Right lobe of liver (tissue), 4 donors: ENCODE measurements around the gene LRP5.

Experiments
- POLR2A ChIP-seq: fragments of 450-650 bp; IDR thresholded peaks from one replicate; pipeline ENCODE4 v1.6.1; 2017; ENCODE audit warnings: antibody characterized with exemption, mild to moderate bottlenecking
- TF ChIP-seq, protein P1 (sequence below), 4 donors: fragments of 200-600 bp in 3 of 4; fragments of 450-650 bp in 1 of 4; IDR thresholded peaks; one replicate each; pipeline versions ENCODE4 v1.5.1 to v1.8.0; 2016 to 2022; ENCODE audit warnings: antibody characterized with exemption in 4 of 4, mild to moderate bottlenecking in 2 of 4
- donor health status: DM: no; HTN: no; CAD: no.
- donor health status: DM: no; HTN: no; CAD: no.
- donor health status: DM: no; HTN: yes; CAD: no.

DNA sequence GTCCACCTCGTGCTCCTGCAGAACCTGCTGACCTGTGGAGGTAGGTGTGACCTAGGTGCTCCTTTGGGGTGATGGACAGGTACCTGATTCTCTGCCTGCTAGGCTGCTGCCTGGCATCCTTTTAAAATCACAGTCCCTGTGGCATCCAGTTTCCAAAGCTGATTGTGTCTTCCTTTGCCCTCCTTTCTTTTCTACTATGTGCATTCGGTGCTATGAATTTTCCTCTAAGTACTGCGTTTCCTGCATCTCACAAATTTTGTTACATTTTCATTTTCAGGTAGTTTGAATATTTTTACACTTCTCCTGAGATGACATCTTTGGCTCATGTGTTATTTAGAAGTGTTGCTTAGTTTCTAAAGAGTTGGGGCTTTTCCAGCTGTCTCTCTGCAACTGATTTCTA, 117.3 kb downstream of the LRP5 start:
- TF ChIP-seq POLR2A: no peak
- TF ChIP-seq, protein P1, sequence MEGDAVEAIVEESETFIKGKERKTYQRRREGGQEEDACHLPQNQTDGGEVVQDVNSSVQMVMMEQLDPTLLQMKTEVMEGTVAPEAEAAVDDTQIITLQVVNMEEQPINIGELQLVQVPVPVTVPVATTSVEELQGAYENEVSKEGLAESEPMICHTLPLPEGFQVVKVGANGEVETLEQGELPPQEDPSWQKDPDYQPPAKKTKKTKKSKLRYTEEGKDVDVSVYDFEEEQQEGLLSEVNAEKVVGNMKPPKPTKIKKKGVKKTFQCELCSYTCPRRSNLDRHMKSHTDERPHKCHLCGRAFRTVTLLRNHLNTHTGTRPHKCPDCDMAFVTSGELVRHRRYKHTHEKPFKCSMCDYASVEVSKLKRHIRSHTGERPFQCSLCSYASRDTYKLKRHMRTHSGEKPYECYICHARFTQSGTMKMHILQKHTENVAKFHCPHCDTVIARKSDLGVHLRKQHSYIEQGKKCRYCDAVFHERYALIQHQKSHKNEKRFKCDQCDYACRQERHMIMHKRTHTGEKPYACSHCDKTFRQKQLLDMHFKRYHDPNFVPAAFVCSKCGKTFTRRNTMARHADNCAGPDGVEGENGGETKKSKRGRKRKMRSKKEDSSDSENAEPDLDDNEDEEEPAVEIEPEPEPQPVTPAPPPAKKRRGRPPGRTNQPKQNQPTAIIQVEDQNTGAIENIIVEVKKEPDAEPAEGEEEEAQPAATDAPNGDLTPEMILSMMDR (IDR thresholded peaks at IDR 0.05): no peak
